ENCODE data around the gene NAA38. TPM values are rescaled to one million over a fixed set of nuclear protein-coding genes. Genes with fewer than 3 reads are reported as not detected.

The NAA38 gene
- total RNA-seq, 2 experiments from 2014 or later: 15.4 to 16.3 TPM

DNA sequence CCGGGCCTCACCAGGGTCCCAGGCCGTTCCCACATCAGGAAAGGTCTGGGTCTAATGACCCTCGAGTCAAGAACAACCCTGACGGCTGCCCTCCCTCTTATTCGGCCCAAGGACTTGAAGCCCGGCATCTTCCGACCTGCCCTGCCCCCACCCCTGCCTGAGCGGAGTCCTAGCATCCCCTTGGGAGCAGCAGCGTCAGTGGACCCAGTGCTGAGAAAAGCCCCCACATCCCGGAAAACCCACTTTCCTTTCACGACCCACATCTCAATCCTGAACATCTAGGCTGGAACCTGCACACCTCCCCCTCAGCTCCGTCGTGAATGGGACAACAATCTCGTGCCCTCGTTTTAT lies 1.7 kb downstream of the NAA38 start:
- intact Hi-C loops (cut with DNase I, micrococcal nuclease): loop anchor here in 1 of 2 experiments (2.0 to 10.0 kb wide), 3 partner anchors 13 to 821 kb away; partner anchors contain the start of genes NEURL4 and SLC16A13
- Histone ChIP-seq H3K27me3 (ENCODE audit: control insufficient read depth in 1 of 2, insufficient read depth in 2 of 2, low read length in 2 of 2) (no peaks in the 10 kb centered on the region), H3K27ac (ENCODE audit: low read depth in 1 of 2, low read length in 2 of 2) (no peak overlapping the region), H3K4me1 (ENCODE audit: insufficient read depth, low read length) (peaks cover 54% of the 10 kb centered on the region), H3K9me3 (ENCODE audit: control insufficient read depth in 1 of 2, insufficient read depth in 1 of 2, low read length in 2 of 2) (no peaks in the 10 kb centered on the region), H3K36me3 (ENCODE audit: insufficient read depth, low read length) (peaks cover 18% of the 10 kb centered on the region), H3K4me3 (ENCODE audit: low read length) (no peak overlapping the region)
- Mint-ChIP-seq H3K27ac (no peak overlapping the region), H3K9me3 (no peaks in the 10 kb centered on the region), H3K4me1 (ENCODE audit: low read depth) (peaks cover 14% of the 10 kb centered on the region), H3K27me3 (no peaks in the 10 kb centered on the region), H3K4me3 (no peak overlapping the region), H3K36me3 (ENCODE audit: low read depth) (peaks cover 34% of the 10 kb centered on the region)
- TF ChIP-seq, protein P1, sequence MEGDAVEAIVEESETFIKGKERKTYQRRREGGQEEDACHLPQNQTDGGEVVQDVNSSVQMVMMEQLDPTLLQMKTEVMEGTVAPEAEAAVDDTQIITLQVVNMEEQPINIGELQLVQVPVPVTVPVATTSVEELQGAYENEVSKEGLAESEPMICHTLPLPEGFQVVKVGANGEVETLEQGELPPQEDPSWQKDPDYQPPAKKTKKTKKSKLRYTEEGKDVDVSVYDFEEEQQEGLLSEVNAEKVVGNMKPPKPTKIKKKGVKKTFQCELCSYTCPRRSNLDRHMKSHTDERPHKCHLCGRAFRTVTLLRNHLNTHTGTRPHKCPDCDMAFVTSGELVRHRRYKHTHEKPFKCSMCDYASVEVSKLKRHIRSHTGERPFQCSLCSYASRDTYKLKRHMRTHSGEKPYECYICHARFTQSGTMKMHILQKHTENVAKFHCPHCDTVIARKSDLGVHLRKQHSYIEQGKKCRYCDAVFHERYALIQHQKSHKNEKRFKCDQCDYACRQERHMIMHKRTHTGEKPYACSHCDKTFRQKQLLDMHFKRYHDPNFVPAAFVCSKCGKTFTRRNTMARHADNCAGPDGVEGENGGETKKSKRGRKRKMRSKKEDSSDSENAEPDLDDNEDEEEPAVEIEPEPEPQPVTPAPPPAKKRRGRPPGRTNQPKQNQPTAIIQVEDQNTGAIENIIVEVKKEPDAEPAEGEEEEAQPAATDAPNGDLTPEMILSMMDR (IDR thresholded peaks at IDR 0.05): no peak
- ChIA-PET POLR2A (interaction anchor here (0.6 to 2.6 kb wide), 4 partner anchors 14 to 276 kb away, joined by 6 to 79 read pairs (median 40); partner anchors contain the start of genes CD68 and KDM6B), CTCF (interaction anchor here (1.9 kb wide), 1 partner anchor 11 kb away, joined by 6 read pairs; no protein-coding TSS in a partner anchor)
- DNase-seq (peak in 2 of 14 experiments; percentile 28 to 34), ATAC-seq (ENCODE audit: poor library complexity) (no peak)

DNA sequence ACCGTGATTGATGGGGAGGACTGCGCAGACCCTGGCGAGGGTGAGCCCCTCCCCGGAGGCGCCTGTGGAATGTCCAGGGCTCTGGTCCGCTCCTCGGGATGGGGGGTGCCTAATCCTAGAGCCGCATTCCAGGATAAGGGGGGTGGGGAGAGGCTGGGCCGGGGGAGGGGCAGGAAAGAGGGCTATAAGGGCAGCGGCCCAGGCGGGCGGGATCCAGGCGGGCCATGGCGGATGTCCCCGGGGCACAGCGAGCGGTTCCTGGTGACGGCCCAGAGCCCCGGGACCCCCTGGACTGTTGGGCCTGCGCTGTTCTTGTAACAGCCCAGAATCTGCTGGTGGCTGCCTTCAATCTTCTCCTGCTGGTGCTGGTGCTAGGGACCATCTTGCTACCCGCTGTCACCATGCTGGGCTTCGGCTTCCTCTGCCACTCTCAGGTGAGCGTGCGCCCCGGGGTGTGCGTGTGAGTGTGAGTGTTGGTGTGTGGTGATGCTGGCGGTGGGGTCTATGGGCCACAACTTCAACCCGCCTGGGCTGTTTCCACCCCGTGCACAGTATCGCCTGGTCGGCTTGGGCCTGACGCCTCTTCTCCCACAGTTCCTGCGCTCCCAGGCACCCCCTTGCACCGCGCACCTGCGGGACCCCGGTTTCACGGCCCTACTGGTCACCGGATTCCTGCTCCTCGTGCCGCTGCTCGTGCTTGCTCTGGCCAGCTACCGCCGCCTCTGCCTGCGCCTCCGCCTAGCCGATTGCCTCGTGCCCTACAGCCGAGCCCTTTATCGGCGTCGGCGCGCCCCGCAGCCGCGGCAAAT lies 2.3 kb downstream of the NAA38 start, which contains the start of gene TMEM88:
TSS of gene TMEM88 (plus strand) at position 216 of the 809 bp plus-strand sequence. CDS start at position 225, 9 bp downstream.
- peaks cover 56% of the 10 kb centered on the region for H3K4me1 ChIP-seq (ENCODE audit: insufficient read depth, low read length)

DNA sequence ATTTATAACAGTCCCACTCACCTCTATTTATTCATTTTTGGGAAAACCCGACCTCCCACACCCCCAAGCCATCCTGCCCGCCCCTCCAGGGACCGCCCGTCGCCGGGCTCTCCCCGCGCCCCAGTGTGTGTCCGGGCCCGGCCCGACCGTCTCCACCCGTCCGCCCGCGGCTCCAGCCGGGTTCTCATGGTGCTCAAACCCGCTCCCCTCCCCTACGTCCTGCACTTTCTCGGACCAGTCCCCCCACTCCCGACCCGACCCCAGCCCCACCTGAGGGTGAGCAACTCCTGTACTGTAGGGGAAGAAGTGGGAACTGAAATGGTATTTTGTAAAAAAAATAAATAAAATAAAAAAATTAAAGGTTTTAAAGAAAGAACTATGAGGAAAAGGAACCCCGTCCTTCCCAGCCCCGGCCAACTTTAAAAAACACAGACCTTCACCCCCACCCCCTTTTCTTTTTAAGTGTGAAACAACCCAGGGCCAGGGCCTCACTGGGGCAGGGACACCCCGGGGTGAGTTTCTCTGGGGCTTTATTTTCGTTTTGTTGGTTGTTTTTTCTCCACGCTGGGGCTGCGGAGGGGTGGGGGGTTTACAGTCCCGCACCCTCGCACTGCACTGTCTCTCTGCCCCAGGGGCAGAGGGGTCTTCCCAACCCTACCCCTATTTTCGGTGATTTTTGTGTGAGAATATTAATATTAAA lies 3.1 kb downstream of the NAA38 start:
- no peak overlapping the region for H3K4me3 ChIP-seq (ENCODE audit: low read length)
- H3K9me3 Mint-ChIP-seq: no peaks in the 10 kb centered on the region
- peak overlapping the region; percentile 23 for H3K4me3 Mint-ChIP-seq
- H3K27ac Mint-ChIP-seq: peak overlapping the region; percentile 58
- no peaks in the 10 kb centered on the region for H3K27me3 Mint-ChIP-seq
- no peaks in the 10 kb centered on the region for H3K9me3 ChIP-seq (ENCODE audit: control insufficient read depth in 1 of 2, insufficient read depth in 1 of 2, low read length in 2 of 2)
- H3K36me3 ChIP-seq (ENCODE audit: insufficient read depth, low read length): peaks cover 30% of the 10 kb centered on the region
- H3K4me1 ChIP-seq (ENCODE audit: insufficient read depth, low read length): peaks cover 56% of the 10 kb centered on the region
- no peak overlapping the region for H3K27ac ChIP-seq (ENCODE audit: low read depth in 1 of 2, low read length in 2 of 2)
- no peak for ATAC-seq (ENCODE audit: poor library complexity)
- TF ChIP-seq, protein P1 (IDR thresholded peaks at IDR 0.05): no peak
- peaks cover 14% of the 10 kb centered on the region for H3K4me1 Mint-ChIP-seq (ENCODE audit: low read depth)
- POLR2A ChIA-PET: no interaction called here
- no peaks in the 10 kb centered on the region for H3K27me3 ChIP-seq (ENCODE audit: control insufficient read depth in 1 of 2, insufficient read depth in 2 of 2, low read length in 2 of 2)
- CTCF ChIA-PET: no interaction called here
- DNase-seq: peak in 2 of 14 experiments; percentile 19 to 53
- H3K36me3 Mint-ChIP-seq (ENCODE audit: low read depth): peaks cover 48% of the 10 kb centered on the region
- intact Hi-C loops (cut with DNase I, micrococcal nuclease): loop anchor here in 1 of 2 experiments (10.0 kb wide), 2 partner anchors 529 to 819 kb away; partner anchors contain the start of genes NEURL4 and SLC16A13

More for the DNA sequence above, 2.3 kb downstream of the NAA38 start, which contains the start of gene TMEM88:
- peaks cover 23% of the 10 kb centered on the region for H3K36me3 ChIP-seq (ENCODE audit: insufficient read depth, low read length)
- no peaks in the 10 kb centered on the region for H3K9me3 ChIP-seq (ENCODE audit: control insufficient read depth in 1 of 2, insufficient read depth in 1 of 2, low read length in 2 of 2)
- TF ChIP-seq, protein P1 (IDR thresholded peaks at IDR 0.05): no peak
- no peaks in the 10 kb centered on the region for H3K9me3 Mint-ChIP-seq
- ATAC-seq (ENCODE audit: poor library complexity) (no peak), DNase-seq (peak in 3 of 14 experiments; percentile 17 to 61 (median 28))
- H3K4me3 ChIP-seq (ENCODE audit: low read length): no peak within 1 kb of the TSS
- peaks cover 40% of the 10 kb centered on the region for H3K36me3 Mint-ChIP-seq (ENCODE audit: low read depth)
- H3K27me3 Mint-ChIP-seq: no peaks in the 10 kb centered on the region
- H3K27me3 ChIP-seq (ENCODE audit: control insufficient read depth in 1 of 2, insufficient read depth in 2 of 2, low read length in 2 of 2): no peaks in the 10 kb centered on the region
- peaks cover 14% of the 10 kb centered on the region for H3K4me1 Mint-ChIP-seq (ENCODE audit: low read depth)
- intact Hi-C loops (cut with DNase I, micrococcal nuclease): loop anchor here in 1 of 2 experiments (10.0 kb wide), 2 partner anchors 530 to 820 kb away; partner anchors contain the start of genes NEURL4 and SLC16A13
- H3K27ac Mint-ChIP-seq: peak within 1 kb of the TSS; percentile 58
- no peak within 1 kb of the TSS for H3K27ac ChIP-seq (ENCODE audit: low read depth in 1 of 2, low read length in 2 of 2)
- POLR2A ChIA-PET: interaction anchor here (0.6 to 2.6 kb wide), 2 partner anchors 14 to 276 kb away, joined by 6 to 79 read pairs; partner anchors contain the start of gene CD68
- peak within 1 kb of the TSS; percentile 23 for H3K4me3 Mint-ChIP-seq
- CTCF ChIA-PET: no interaction called here

Measured in CD4-positive, alpha-beta T cell (primary cell).